H1 (cell line): ENCODE measurements around the gene TMEM82. TPM values are rescaled to one million over a fixed set of nuclear protein-coding genes. Genes with fewer than 3 reads are reported as not detected.

Source experiments
- CTCF ChIA-PET: fragments of 300-600 bp; sonication (Branson Sonifier 250); formaldehyde crosslinking; loops from one replicate; lab custom pipeline; 2021; ENCODE audit not compliant: partially characterized antibody; lab: Charles Lee
- POLR2A ChIA-PET: fragments of 300-600 bp; sonication (Branson Sonifier 250); formaldehyde crosslinking; loops from one replicate; lab custom pipeline; 2021; ENCODE audit warnings: inconsistent platforms; ENCODE audit not compliant: partially characterized antibody; lab: Charles Lee
- DNase-seq, 2 experiments: peaks; one replicate each; pipeline versions ENCODE4 v3.0.0 to v3.0.0-alpha.2; 2010 to 2022; ENCODE audit warnings: low spot score in 2 of 2, low read depth in 1 of 2, mixed read lengths in 1 of 2
- FAIRE-seq: peaks from 2 replicates; lab custom pipeline; 2011; peaks lifted over from hg19 to GRCh38; lab: Jason Lieb, UNC
- H2AFZ ChIP-seq: 2 replicates; pipeline ENCODE4 v1.8.1; 2012; ENCODE audit warnings: low read length, inconsistent platforms
- H2AK5ac ChIP-seq: 2 replicates; pipeline ENCODE4 v1.6.1; 2013; ENCODE audit warnings: low read depth, low read length
- H2BK120ac ChIP-seq: replicated peaks from 2 replicates; pipeline ENCODE3; 2013; ENCODE audit warnings: low read depth, low read length, inconsistent platforms
- H2BK12ac ChIP-seq: 2 replicates; pipeline ENCODE4 v1.6.1; 2013; ENCODE audit warnings: low read depth, low read length
- H2BK15ac ChIP-seq: 2 replicates; pipeline ENCODE4 v1.6.1; 2013; ENCODE audit warnings: low read length
- H2BK20ac ChIP-seq: 2 replicates; pipeline ENCODE4 v1.6.1; 2013; ENCODE audit warnings: low read length
- H2BK5ac ChIP-seq: 2 replicates; pipeline ENCODE4 v1.6.1; 2013; ENCODE audit warnings: low read depth, low read length
- H3K14ac ChIP-seq: 2 replicates; pipeline ENCODE4 v1.6.1; 2013; ENCODE audit warnings: inconsistent platforms; ENCODE audit not compliant: insufficient read length
- H3K18ac ChIP-seq: 2 replicates; pipeline ENCODE4 v1.6.1; 2013; ENCODE audit warnings: low read length; ENCODE audit errors: extremely low read depth
- H3K23ac ChIP-seq: 2 replicates; pipeline ENCODE4 v1.6.1; 2013; ENCODE audit warnings: inconsistent platforms; ENCODE audit not compliant: insufficient read length
- H3K23me2 ChIP-seq: 2 replicates; pipeline ENCODE4 v1.6.1; 2013; ENCODE audit warnings: low read depth, low read length
- H3K27ac ChIP-seq: 2 replicates; pipeline ENCODE4 v1.6.1; 2011; ENCODE audit warnings: low read depth, low read length, inconsistent platforms
- H3K27me3 ChIP-seq, 4 experiments: replicated peaks in 1 of 4; 1 replicate in 1 of 4; 2 replicates in 3 of 4; pipeline versions ENCODE4 v1.6.1 to v1.8.1; 2011 to 2013; ENCODE audit warnings: low read length in 3 of 4, mild to moderate bottlenecking in 3 of 4, inconsistent platforms in 2 of 4, mixed read lengths in 2 of 4, moderate library complexity in 1 of 4; ENCODE audit not compliant: control insufficient read depth in 3 of 4, insufficient read depth in 3 of 4; ENCODE audit errors: extremely low read depth in 1 of 4
- H3K36me3 ChIP-seq, 4 experiments: 2 replicates each; pipeline versions ENCODE4 v1.6.1 to v1.8.1; 2011 to 2013; ENCODE audit warnings: mild to moderate bottlenecking in 4 of 4, low read length in 3 of 4, moderate library complexity in 2 of 4, control low read depth in 1 of 4, inconsistent platforms in 1 of 4; ENCODE audit not compliant: insufficient read depth in 4 of 4, control insufficient read depth in 2 of 4
- H3K4ac ChIP-seq: replicated peaks from 2 replicates; pipeline ENCODE3; 2013; ENCODE audit warnings: low read length, low read depth, mixed read lengths, inconsistent platforms; ENCODE audit not compliant: insufficient read length
- H3K4me1 ChIP-seq, 4 experiments: replicated peaks in 1 of 4; 1 replicate in 1 of 4; 2 replicates in 3 of 4; pipeline versions ENCODE4 v1.6.1 to v1.8.1; 2011 to 2013; ENCODE audit warnings: low read length in 3 of 4, inconsistent platforms in 2 of 4, mixed read lengths in 1 of 4; ENCODE audit not compliant: insufficient read depth in 4 of 4, control insufficient read depth in 3 of 4
- H3K4me2 ChIP-seq, 2 experiments: 2 replicates each; pipeline versions ENCODE4 v1.6.1 to v1.8.1; 2011 to 2013; ENCODE audit warnings: low read depth in 2 of 2, low read length in 2 of 2, control low read depth in 1 of 2, inconsistent platforms in 1 of 2, mild to moderate bottlenecking in 1 of 2; ENCODE audit not compliant: insufficient read depth in 1 of 2
- H3K4me3 ChIP-seq, 4 experiments: fragments of 200-600, 300-600 bp in 1 of 4; sonication (generic), shearing (Covaris generic), sonication (Bioruptor Twin) in 1 of 4; 2 replicates each; pipeline versions ENCODE4 v1.5.1 to v1.8.1; 2011 to 2016; ENCODE audit warnings: low read length in 4 of 4, low read depth in 3 of 4, control low read depth in 2 of 4, inconsistent platforms in 2 of 4, mild to moderate bottlenecking in 2 of 4, mixed read lengths in 1 of 4, moderate library complexity in 1 of 4; ENCODE audit not compliant: insufficient read depth in 2 of 4; ENCODE audit errors: extremely low read depth in 1 of 4
- H3K56ac ChIP-seq: replicated peaks from 2 replicates; pipeline ENCODE3; 2013; ENCODE audit warnings: low read depth, mild to moderate bottlenecking, mixed read lengths, low read length, inconsistent platforms; ENCODE audit not compliant: insufficient read length
- H3K79me1 ChIP-seq: 2 replicates; pipeline ENCODE4 v1.6.1; 2013; ENCODE audit warnings: low read depth, low read length, control low read depth
- H3K79me2 ChIP-seq, 2 experiments: 2 replicates each; pipeline versions ENCODE4 v1.6.1 to v1.8.1; 2012 to 2013; ENCODE audit warnings: low read length in 2 of 2, mild to moderate bottlenecking in 2 of 2, inconsistent platforms in 1 of 2; ENCODE audit not compliant: insufficient read depth in 2 of 2, control insufficient read depth in 1 of 2
- H3K9ac ChIP-seq, 4 experiments: replicated peaks in 1 of 4; 1 replicate in 1 of 4; 2 replicates in 3 of 4; pipeline versions ENCODE4 v1.6.1 to v1.8.1; 2011 to 2013; ENCODE audit warnings: low read depth in 3 of 4, low read length in 3 of 4, control low read depth in 2 of 4, mild to moderate bottlenecking in 2 of 4, moderate library complexity in 2 of 4, inconsistent platforms in 1 of 4; ENCODE audit errors: extremely low read depth in 1 of 4
- H3K9me3 ChIP-seq, 2 experiments: 2 replicates each; pipeline versions ENCODE4 v1.6.1 to v1.8.1; 2012 to 2013; ENCODE audit warnings: mild to moderate bottlenecking in 2 of 2, moderate library complexity in 2 of 2, control low read depth in 1 of 2, inconsistent platforms in 1 of 2, low read depth in 1 of 2, low read length in 1 of 2, mixed read lengths in 1 of 2; ENCODE audit not compliant: insufficient read depth in 2 of 2
- H4K20me1 ChIP-seq, 2 experiments: replicated peaks in 1 of 2; 2 replicates each; pipeline versions ENCODE3 to v1.8.1; 2011 to 2013; ENCODE audit warnings: inconsistent platforms in 2 of 2, low read length in 2 of 2, mild to moderate bottlenecking in 1 of 2; ENCODE audit not compliant: insufficient read depth in 2 of 2, control insufficient read depth in 1 of 2
- H4K5ac ChIP-seq: 2 replicates; pipeline ENCODE4 v1.6.1; 2013; ENCODE audit warnings: low read length, low read depth, mixed read lengths, inconsistent platforms; ENCODE audit not compliant: insufficient read length
- H4K8ac ChIP-seq: 2 replicates; pipeline ENCODE4 v1.8.0; 2013; ENCODE audit warnings: mild to moderate bottlenecking, moderate library complexity, low read length, inconsistent platforms; ENCODE audit not compliant: insufficient read depth; ENCODE audit errors: extremely low read depth
- H4K91ac ChIP-seq: replicated peaks from 2 replicates; pipeline ENCODE3; 2013; ENCODE audit warnings: low read length, mixed read lengths, inconsistent platforms; ENCODE audit not compliant: insufficient read length
- BACH1 ChIP-seq: IDR thresholded peaks from 2 replicates; pipeline ENCODE4 v1.6.1; 2012; ENCODE audit warnings: low read length, improper control_type of control experiment
- CHD1 ChIP-seq: IDR thresholded peaks from 2 replicates; pipeline ENCODE4 v1.6.1; 2012; ENCODE audit warnings: low read depth, low read length, improper control_type of control experiment
- MAX ChIP-seq: IDR thresholded peaks from 2 replicates; pipeline ENCODE4 v1.6.1; 2012; ENCODE audit warnings: inconsistent platforms
- RFX5 ChIP-seq: IDR thresholded peaks from 2 replicates; pipeline ENCODE4 v1.6.1; 2011; ENCODE audit warnings: low read depth, low read length, improper control_type of control experiment, borderline replicate concordance
- RXRA ChIP-seq: IDR thresholded peaks from 2 replicates; pipeline ENCODE4 v1.6.1; 2011; ENCODE audit warnings: low read depth, mild to moderate bottlenecking, low read length, moderate library complexity; ENCODE audit not compliant: insufficient read depth
- SIN3A ChIP-seq, 2 experiments: IDR thresholded peaks in 1 of 2; conservative IDR thresholded peaks in 1 of 2; 2 replicates each; pipeline ENCODE4 v1.6.1; 2011 to 2012; ENCODE audit warnings: low read length in 2 of 2, improper control_type of control experiment in 1 of 2, low read depth in 1 of 2, mild to moderate bottlenecking in 1 of 2
- SRF ChIP-seq: IDR thresholded peaks from 2 replicates; pipeline ENCODE4 v1.6.1; 2011; ENCODE audit warnings: mild to moderate bottlenecking, low read depth, low read length, moderate library complexity
- WGBS, 2 experiments: shearing (Covaris generic) in 1 of 2; methylation state at CpG; one replicate each; pipeline versions ENCODE4 v1.1.6 to v1.1.7; 2013 to 2015; ENCODE audit warnings: low lambda C conversion rate in 2 of 2, mixed read lengths in 2 of 2, inconsistent platforms in 1 of 2, low coverage in 1 of 2, missing lambda C conversion rate in 1 of 2; ENCODE audit not compliant: insufficient replicate concordance in 2 of 2, insufficient coverage in 1 of 2, insufficient read length in 1 of 2; ENCODE audit errors: extremely low coverage in 1 of 2, missing lambda C conversion rate in 1 of 2; 5-methylcytosine and 5-hydroxymethylcytosine counted together
- polyA plus RNA-seq, 7 experiments: library from polyadenylated mRNA; depleted of rRNA in 3 of 7; stranded (reverse) in 5 of 7; unstranded in 2 of 7; fragments of >200 nt in 5 of 7; fragments of 200-250 nt in 2 of 7; gene quantifications; 1 replicate in 5 of 7; 2 replicates in 1 of 7; 4 replicates in 1 of 7; pipeline versions ENCODE4 v1.2.1 to v1.2.3, GENCODE V29; 2011 to 2013; ENCODE audit warnings: missing spikeins in 2 of 7, mixed read lengths in 2 of 7
- total RNA-seq: library from RNA; stranded (reverse); fragmentation: NEBNext Ultra II Directional; extraction: Animal tissue kit (Norgen Biotek cat#: 25700); gene quantifications from 2 replicates; pipeline ENCODE4 v1.2.1, GENCODE V29; 2021

Gene TMEM82
- total and polyA plus RNA-seq, 2 of the 8 experiments (the other 6 are each of a cell fraction or from before 2014, with no cell fraction given): 0.32 to 2.1 TPM

GRCh38 chr1:15777909-15778707 lies 35.8 kb downstream of the TMEM82 start:
- H3K4ac ChIP-seq: no peak overlapping the region
- H3K4me3 ChIP-seq: no peak overlapping the region
- no peak overlapping the region for H2BK120ac ChIP-seq
- 0 out of 2 replicates have a peak, but pooled peaks cover 3% of the 10 kb centered on the region for H3K79me1 ChIP-seq
- H3K4me1 ChIP-seq: no peaks in the 10 kb centered on the region
- no peak overlapping the region for H2BK12ac ChIP-seq
- no peaks in the 10 kb centered on the region for H3K23me2 ChIP-seq
- no peak overlapping the region for H2AK5ac ChIP-seq
- no peak overlapping the region for H3K14ac ChIP-seq
- ChIA-PET POLR2A (interaction anchor here (0.9 to 6.3 kb wide), 5 partner anchors 9 to 29 kb away, joined by 3 to 33 read pairs (median 10); no protein-coding TSS in a partner anchor), CTCF (interaction anchor here (0.7 to 1.8 kb wide), 3 partner anchors 10 to 45 kb away, joined by 3 to 6 read pairs (median 4); no protein-coding TSS in a partner anchor)
- H4K8ac ChIP-seq: no peak overlapping the region
- H3K9ac ChIP-seq: no peak overlapping the region
- no peak overlapping the region for H2AFZ ChIP-seq
- H3K27me3 ChIP-seq: no peaks in the 10 kb centered on the region
- no peak overlapping the region for H3K4me2 ChIP-seq
- WGBS, 2 experiments: 91% methylated on average over 7 of the region's 7 CpGs; no CpG with 5 or more reads in 1 of the 2 experiments
- no peak overlapping the region for H3K23ac ChIP-seq
- no peaks in the 10 kb centered on the region for H3K79me2 ChIP-seq
- peaks cover 25 to 69% (median 47%) of the 10 kb centered on the region in 4 experiments for H3K36me3 ChIP-seq
- peaks cover 3 to 4% of the 10 kb centered on the region in 2 experiments for H4K20me1 ChIP-seq
- H2BK5ac ChIP-seq: no peak overlapping the region
- DNase-seq: no peak
- H3K9me3 ChIP-seq: no peaks in the 10 kb centered on the region
- H4K91ac ChIP-seq: no peak overlapping the region
- no peak overlapping the region for H4K5ac ChIP-seq
- no peak for FAIRE-seq
- H2BK20ac ChIP-seq: no peak overlapping the region
- H3K18ac ChIP-seq: no peak overlapping the region
- no peak overlapping the region for H3K56ac ChIP-seq
- no peak overlapping the region for H3K27ac ChIP-seq
- no peak overlapping the region for H2BK15ac ChIP-seq
- no peak for TF ChIP-seq MAX
- no peak for TF ChIP-seq CHD1
- no peak for TF ChIP-seq BACH1
- no peak for TF ChIP-seq RXRA
- TF ChIP-seq RFX5: no peak
- no peak for TF ChIP-seq SRF
- no peak for TF ChIP-seq SIN3A (conservative IDR thresholded peaks at IDR 0.05 in 1 of 2, IDR thresholded peaks at IDR 0.05 in 1 of 2; ENCODE audit: low read depth in 1 of 2, low read length in 2 of 2)
